Astrocyte of the spinal cord (primary cell): ENCODE data around the gene TOX2.

ENCODE experiments used
- DNase-seq: peaks from one replicate; pipeline ENCODE4 v3.0.0; 2011; ENCODE audit warnings: low read depth, low spot score
- H3K4me3 ChIP-seq: 2 replicates; pipeline ENCODE4 v1.5.1; 2011; ENCODE audit warnings: low read depth, mild to moderate bottlenecking, low read length, moderate library complexity
- in situ Hi-C: cut with HindIII; loops from 2 replicates; pipeline ENCODE4 v1.10.0; 2017; ENCODE audit warnings: low sequenced_read_pairs
- TF ChIP-seq, protein P1 (sequence below): IDR thresholded peaks from 2 replicates; pipeline ENCODE4 v1.5.1; 2012; ENCODE audit warnings: low read depth, mild to moderate bottlenecking, low read length, inconsistent platforms

Gene TOX2

DNA sequence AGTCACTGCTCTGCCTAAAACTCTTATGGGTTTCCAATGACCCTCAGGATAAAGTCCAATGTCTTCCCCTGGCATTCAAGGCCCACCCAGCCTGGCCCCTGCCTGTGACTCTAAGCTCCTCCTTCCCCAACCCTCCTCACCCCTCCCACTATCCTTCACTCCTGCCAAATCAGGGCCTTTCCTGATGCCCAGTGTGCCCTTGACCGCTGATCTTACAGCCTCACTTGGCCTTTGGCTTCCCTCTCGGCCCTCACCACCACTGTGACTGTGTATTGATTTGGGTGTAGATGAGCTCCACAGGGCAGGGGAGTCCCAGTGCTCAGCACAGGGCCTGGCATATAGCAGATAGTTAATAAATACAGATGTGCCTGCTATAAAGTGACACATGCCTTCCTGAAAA, 115.7 kb downstream of the TOX2 start:
- DNase-seq: no peak
- in situ Hi-C loops: no loop called here
- TF ChIP-seq, protein P1, sequence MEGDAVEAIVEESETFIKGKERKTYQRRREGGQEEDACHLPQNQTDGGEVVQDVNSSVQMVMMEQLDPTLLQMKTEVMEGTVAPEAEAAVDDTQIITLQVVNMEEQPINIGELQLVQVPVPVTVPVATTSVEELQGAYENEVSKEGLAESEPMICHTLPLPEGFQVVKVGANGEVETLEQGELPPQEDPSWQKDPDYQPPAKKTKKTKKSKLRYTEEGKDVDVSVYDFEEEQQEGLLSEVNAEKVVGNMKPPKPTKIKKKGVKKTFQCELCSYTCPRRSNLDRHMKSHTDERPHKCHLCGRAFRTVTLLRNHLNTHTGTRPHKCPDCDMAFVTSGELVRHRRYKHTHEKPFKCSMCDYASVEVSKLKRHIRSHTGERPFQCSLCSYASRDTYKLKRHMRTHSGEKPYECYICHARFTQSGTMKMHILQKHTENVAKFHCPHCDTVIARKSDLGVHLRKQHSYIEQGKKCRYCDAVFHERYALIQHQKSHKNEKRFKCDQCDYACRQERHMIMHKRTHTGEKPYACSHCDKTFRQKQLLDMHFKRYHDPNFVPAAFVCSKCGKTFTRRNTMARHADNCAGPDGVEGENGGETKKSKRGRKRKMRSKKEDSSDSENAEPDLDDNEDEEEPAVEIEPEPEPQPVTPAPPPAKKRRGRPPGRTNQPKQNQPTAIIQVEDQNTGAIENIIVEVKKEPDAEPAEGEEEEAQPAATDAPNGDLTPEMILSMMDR: no peak
- no peak overlapping the region for H3K4me3 ChIP-seq

DNA sequence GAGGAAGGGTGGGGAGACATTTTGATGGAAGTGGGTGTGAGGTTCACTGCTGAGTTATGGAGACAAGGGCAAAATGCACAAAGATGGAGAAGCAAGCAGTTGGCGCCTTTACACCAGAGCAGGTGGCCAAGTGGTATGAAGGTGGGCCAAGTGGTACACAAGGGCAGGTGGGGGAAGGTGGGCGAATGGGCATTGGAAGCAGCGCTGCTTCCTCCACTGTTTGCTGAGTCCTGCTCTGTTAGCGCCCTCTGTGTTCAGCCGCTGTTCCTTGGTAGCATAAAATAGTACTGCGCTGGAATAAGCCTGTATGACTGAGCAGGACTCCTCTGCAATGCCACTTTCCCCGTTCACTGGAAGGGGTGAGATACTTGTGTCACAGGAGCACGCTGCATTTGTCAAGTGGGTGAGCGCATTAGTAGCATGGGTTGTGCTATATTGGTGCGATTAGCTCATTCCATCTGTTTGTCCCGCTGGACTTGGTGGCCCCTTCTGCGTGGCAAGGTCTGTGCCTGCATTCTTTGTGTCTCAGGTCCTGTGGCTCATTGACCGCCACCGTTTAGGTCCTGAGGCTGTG, 116.4 kb downstream of the TOX2 start:
- DNase-seq: no peak
- in situ Hi-C loops: no loop called here
- no peak overlapping the region for H3K4me3 ChIP-seq
- TF ChIP-seq, protein P1: no peak

DNA sequence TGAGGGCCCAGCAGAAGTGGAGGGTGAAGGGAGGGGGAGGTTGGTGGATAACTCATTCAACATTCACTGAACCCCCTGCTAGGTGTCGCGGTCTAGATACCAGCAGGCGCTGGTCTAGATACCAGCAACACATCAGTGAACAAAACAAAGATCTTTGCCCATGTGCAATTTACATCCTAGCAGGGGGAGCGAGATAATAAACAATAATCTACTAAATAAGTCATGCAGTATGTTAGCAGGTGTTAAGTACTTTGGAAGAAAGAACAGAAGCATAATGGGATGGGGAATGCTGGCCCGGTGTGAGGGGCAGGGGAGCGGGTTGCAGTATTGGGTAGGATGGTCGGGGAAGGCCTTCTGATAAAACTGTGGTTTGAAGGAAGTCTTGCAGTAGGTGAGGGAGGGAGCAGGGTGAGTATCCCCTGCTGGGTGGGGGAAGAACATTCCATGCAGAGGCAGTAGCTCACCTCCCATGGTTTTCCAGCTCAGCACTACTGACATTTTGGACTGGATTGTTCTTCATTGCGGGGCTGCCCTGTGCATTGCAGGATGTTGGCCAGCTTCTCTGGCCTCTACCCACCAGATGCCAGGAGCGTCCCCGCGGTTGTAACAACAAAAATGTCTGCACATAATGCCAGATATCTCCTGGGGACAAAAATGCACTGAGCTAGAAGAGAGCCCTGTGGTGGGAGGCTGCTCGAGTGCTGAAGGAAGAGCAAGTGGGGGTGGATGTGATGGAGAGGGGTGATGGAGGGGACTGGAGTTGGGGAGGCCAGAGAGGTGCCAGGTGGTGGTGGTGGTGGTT, 117.3 kb downstream of the TOX2 start:
- no peak for DNase-seq
- in situ Hi-C loops: no loop called here
- no peak overlapping the region for H3K4me3 ChIP-seq
- TF ChIP-seq, protein P1: no peak

DNA sequence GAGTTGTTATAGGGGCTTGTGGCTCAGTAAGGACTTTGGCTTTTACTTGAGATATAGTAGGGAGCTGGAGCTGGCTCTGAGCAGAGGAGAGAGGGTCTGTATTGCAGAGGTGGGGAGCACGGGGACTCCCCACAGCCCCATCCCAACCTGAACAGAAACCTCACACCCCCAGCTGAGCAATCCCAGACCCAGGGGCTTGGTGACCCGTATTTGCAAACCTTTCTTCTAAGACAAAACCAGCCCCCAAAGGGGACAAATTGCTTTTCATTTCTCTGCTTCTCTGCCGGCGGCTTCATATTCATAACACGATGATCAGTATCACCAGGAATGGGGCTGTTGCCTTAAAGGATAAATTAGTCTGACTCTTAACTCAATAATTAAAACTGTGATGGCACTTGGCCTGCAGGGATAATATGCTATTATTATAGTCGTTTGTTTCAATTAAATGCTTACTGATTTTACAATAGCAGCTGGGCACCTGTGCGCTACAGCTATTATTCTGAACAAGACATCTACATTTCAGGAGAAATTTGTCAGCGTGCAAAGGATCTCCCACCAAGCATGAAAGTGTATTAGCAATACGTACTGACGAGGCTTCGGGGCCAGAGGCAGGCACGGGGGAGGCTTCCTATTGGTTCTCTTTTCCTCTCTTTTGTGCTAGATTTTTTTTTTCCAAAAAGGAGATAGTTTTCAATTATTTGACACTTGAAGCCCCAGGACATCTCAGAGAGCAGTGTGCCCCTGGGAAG, 118.1 kb downstream of the TOX2 start:
- DNase-seq: no peak
- TF ChIP-seq, protein P1: no peak
- no peak overlapping the region for H3K4me3 ChIP-seq
- in situ Hi-C loops: no loop called here

DNA sequence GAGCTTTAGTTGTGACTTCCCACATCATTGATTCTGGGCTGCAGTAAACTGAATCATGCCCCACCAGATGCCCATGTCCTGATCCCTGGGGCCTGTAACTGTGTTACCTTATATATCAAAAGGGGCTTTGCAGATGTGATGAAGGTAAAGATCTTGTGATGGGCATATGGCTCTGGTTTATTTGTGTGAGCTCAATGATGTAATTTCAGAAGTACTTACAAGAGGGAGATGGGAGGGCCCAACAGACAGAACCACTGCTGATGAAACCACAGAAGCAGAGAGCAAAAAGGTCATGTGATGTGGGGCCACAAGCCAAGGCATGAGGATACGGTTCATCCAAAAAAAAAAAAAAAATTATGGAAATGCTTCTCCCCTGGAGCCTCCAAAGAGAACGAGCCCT, 118.7 kb downstream of the TOX2 start:
- in situ Hi-C loops: no loop called here

DNA sequence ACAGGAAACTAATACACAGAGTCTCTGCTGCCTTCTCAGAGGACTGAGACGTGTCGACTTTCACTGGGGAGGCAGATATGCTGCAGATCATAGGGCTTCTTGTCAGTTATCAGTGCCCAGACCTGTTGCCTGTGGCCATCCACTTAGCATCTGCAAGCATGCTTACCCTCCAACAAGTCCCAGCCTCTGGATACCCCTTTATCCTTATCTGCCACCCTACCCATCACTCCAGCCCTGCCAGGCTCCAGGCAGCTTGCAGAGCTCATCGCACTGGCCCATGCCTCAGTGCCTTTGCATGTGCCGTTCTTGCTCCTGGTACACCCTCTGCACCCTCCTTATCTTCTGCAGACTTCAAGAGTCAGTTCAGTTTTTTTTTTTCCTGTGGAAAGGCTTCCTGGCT, 119.2 kb downstream of the TOX2 start:
- TF ChIP-seq, protein P1: no peak

More for the DNA sequence above, 118.7 kb downstream of the TOX2 start:
- TF ChIP-seq, protein P1: no peak
- DNase-seq: no peak
- H3K4me3 ChIP-seq: no peak overlapping the region

More for the DNA sequence above, 119.2 kb downstream of the TOX2 start:
- H3K4me3 ChIP-seq: no peak overlapping the region
- no peak for DNase-seq
- in situ Hi-C loops: no loop called here
